Measurements from ENCODE around the gene PTPRT. TPM values are rescaled to one million over a fixed set of nuclear protein-coding genes. Genes with fewer than 3 reads are reported as not detected.

PTPRT gene
- total and polyA plus RNA-seq, 2 of the 4 experiments (the other 2 are of a cell fraction) = not detected

DNA sequence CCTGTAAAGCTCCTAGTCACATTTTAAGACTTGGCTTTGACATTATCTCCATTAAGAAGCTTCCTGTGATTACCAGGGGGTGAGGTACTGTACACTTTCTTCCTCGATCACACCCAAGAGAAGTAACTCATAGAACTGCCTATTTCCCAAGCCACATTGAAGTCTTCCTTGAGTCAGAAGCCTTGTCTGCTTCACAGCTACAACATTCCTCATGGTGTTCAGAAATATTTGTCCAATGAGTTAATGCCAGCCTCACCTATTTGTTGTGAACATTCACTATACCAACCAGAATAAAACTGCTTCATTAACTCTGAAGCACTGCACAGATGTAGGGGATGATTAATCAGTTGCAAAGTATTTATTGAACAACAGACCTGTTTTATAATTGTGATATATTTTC, 622.3 kb downstream of the PTPRT start:
- Histone ChIP-seq H3K27ac (ENCODE audit: insufficient read depth, low read length) (no peak overlapping the region), H4K20me1 (ENCODE audit: insufficient read depth, low read length) (no peaks in the 10 kb centered on the region), H2AFZ (replicated peaks; ENCODE audit: low read length, poor library complexity) (no peak overlapping the region), H3K4ac (ENCODE audit: low read depth, low read length) (no peak overlapping the region), H4K8ac (ENCODE audit: low read depth in 2 of 2, low read length in 2 of 2) (no peak overlapping the region), H3K4me1 (ENCODE audit: control insufficient read depth, insufficient read depth, low read length) (no peaks in the 10 kb centered on the region), H3K27me3 (ENCODE audit: control insufficient read depth, insufficient read depth, low read length) (no peaks in the 10 kb centered on the region), H3K14ac (replicated peaks; ENCODE audit: low read depth, low read length) (no peak overlapping the region), H3K4me3 (ENCODE audit: insufficient read depth, low read depth, low read length) (no peak overlapping the region), H2AK9ac (replicated peaks; ENCODE audit: low read depth, low read length, poor library complexity) (no peak overlapping the region), H4K5ac (ENCODE audit: low read depth, low read length) (no peak overlapping the region), H2BK120ac (ENCODE audit: low read depth, low read length) (no peak overlapping the region), H3K9me1 (ENCODE audit: insufficient read depth, low read length) (no peaks in the 10 kb centered on the region), H3K4me2 (ENCODE audit: low read depth, low read length) (no peak overlapping the region), H3K23ac (ENCODE audit: low read depth, low read length) (no peak overlapping the region), H3K9ac (ENCODE audit: low read depth, low read length) (no peak overlapping the region), H2AK5ac (ENCODE audit: low read depth, low read length) (no peak overlapping the region), H3K56ac (ENCODE audit: extremely low read depth, insufficient read depth, low read length) (no peak overlapping the region), H4K91ac (ENCODE audit: insufficient read depth, low read depth, low read length) (no peak overlapping the region), H3K36me3 (ENCODE audit: control insufficient read depth, insufficient read depth, low read length) (no peaks in the 10 kb centered on the region), H2BK5ac (ENCODE audit: low read depth, low read length, poor library complexity, severe bottlenecking) (no peak overlapping the region), H3K79me1 (ENCODE audit: low read depth in 1 of 2, low read length in 2 of 2) (no peaks in the 10 kb centered on the region), H2BK15ac (ENCODE audit: low read depth, low read length) (no peak overlapping the region), H2BK20ac (ENCODE audit: low read depth, low read length) (no peak overlapping the region), H3K18ac (ENCODE audit: low read depth, low read length) (no peak overlapping the region), H3K9me3 (ENCODE audit: control insufficient read depth, insufficient read depth, low read length) (peaks cover 26% of the 10 kb centered on the region)
- in situ Hi-C loops (cut with MboI; ENCODE audit: low sequenced_read_pairs) (no loop called here), intact Hi-C loops (cut with micrococcal nuclease) (no loop called here), dilution Hi-C loops (cut with HindIII; ENCODE audit: low sequenced_read_pairs, unreplicated experiment) (no loop called here)
- CTCF ChIA-PET = no interaction called here
- TF ChIP-seq BHLHE40 (IDR thresholded peaks at IDR 0.05; ENCODE audit: low read depth, low read length) (no peak), FOS (IDR thresholded peaks at IDR 0.05; ENCODE audit: low read depth, low read length) (no peak), RAD21 (IDR thresholded peaks at IDR 0.05; ENCODE audit: low read length) (no peak), CEBPB (IDR thresholded peaks at IDR 0.05; ENCODE audit: low read depth, low read length) (no peak), MAFK (IDR thresholded peaks at IDR 0.05; ENCODE audit: low read depth, low read length) (no peak), SMC3 (IDR thresholded peaks at IDR 0.05; ENCODE audit: low read depth, low read length) (no peak), POLR2A (IDR thresholded peaks at IDR 0.05; ENCODE audit: low read depth, low read length) (no peak), CHD1 (IDR thresholded peaks at IDR 0.05; ENCODE audit: low read depth, low read length) (no peak), MXI1 (IDR thresholded peaks at IDR 0.05; ENCODE audit: borderline replicate concordance, low read depth, low read length) (no peak), RFX5 (IDR thresholded peaks at IDR 0.05; ENCODE audit: low read depth, low read length) (no peak)
- TF ChIP-seq, protein P1, sequence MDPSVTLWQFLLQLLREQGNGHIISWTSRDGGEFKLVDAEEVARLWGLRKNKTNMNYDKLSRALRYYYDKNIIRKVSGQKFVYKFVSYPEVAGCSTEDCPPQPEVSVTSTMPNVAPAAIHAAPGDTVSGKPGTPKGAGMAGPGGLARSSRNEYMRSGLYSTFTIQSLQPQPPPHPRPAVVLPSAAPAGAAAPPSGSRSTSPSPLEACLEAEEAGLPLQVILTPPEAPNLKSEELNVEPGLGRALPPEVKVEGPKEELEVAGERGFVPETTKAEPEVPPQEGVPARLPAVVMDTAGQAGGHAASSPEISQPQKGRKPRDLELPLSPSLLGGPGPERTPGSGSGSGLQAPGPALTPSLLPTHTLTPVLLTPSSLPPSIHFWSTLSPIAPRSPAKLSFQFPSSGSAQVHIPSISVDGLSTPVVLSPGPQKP (IDR thresholded peaks at IDR 0.05; ENCODE audit: borderline replicate concordance, low read depth, low read length) = no peak
- TF ChIP-seq, protein P2, sequence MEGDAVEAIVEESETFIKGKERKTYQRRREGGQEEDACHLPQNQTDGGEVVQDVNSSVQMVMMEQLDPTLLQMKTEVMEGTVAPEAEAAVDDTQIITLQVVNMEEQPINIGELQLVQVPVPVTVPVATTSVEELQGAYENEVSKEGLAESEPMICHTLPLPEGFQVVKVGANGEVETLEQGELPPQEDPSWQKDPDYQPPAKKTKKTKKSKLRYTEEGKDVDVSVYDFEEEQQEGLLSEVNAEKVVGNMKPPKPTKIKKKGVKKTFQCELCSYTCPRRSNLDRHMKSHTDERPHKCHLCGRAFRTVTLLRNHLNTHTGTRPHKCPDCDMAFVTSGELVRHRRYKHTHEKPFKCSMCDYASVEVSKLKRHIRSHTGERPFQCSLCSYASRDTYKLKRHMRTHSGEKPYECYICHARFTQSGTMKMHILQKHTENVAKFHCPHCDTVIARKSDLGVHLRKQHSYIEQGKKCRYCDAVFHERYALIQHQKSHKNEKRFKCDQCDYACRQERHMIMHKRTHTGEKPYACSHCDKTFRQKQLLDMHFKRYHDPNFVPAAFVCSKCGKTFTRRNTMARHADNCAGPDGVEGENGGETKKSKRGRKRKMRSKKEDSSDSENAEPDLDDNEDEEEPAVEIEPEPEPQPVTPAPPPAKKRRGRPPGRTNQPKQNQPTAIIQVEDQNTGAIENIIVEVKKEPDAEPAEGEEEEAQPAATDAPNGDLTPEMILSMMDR (conservative IDR thresholded peaks at IDR 0.05; ENCODE audit: low read depth, low read length) = no peak
- BruUV-seq (replicated peaks) = no TSS peak
- no peak for ATAC-seq (ENCODE audit: low read depth)
- POLR2A ChIA-PET (ENCODE audit: unreplicated experiment) = no interaction called here
- WGBS, 2 experiments (ENCODE audit: extremely low coverage in 2 of 2, insufficient read length in 1 of 2) = no CpG with 5 or more reads among the region's 1 CpG
- DNase-seq = no peak

Measured in IMR-90 (cell line).